Progenitor cell of endocrine pancreas (in vitro differentiated cells): Measurements from ENCODE around the gene ANKS1A. TPM values are rescaled to one million over a fixed set of nuclear protein-coding genes. Genes with fewer than 3 reads are reported as not detected.
"Not testable (repeated sequence)": the region's sequence is repeated elsewhere in the genome, so short reads cannot be mapped to it uniquely, and the experiment has no call there.

Experiments
- DNase-seq: peaks from one replicate; pipeline ENCODE4 v3.0.0; 2021; ENCODE audit warnings: low spot score; ENCODE audit not compliant: unreplicated experiment
- H3K27ac Mint-ChIP-seq: 2 replicates; pipeline ENCODE4 v1.8.0; 2021; ENCODE audit warnings: mild to moderate bottlenecking, moderate library complexity, mixed read lengths
- H3K27me3 Mint-ChIP-seq: 2 replicates; pipeline ENCODE4 v1.8.0; 2021; ENCODE audit warnings: mixed read lengths
- H3K36me3 Mint-ChIP-seq: 2 replicates; pipeline ENCODE4 v1.8.0; 2022; ENCODE audit warnings: mixed read lengths; ENCODE audit not compliant: insufficient read depth
- H3K4me1 Mint-ChIP-seq: 2 replicates; pipeline ENCODE4 v1.8.0; 2021; ENCODE audit warnings: low read depth, mixed read lengths
- H3K4me3 Mint-ChIP-seq: 2 replicates; pipeline ENCODE4 v1.8.0; 2021; ENCODE audit warnings: low read depth, mild to moderate bottlenecking, moderate library complexity, mixed read lengths
- H3K9me3 Mint-ChIP-seq: 2 replicates; pipeline ENCODE4 v1.8.0; 2021; ENCODE audit warnings: low read depth, mixed read lengths
- CTCF ChIP-seq: fragments of 200-600 bp; sonication (generic); IDR thresholded peaks from one replicate; pipeline ENCODE4 v1.5.0; 2021; ENCODE audit warnings: antibody characterized with exemption, mild to moderate bottlenecking; ENCODE audit not compliant: unreplicated experiment
- total RNA-seq: library from RNA; stranded (reverse); gene quantifications from 2 replicates; pipeline ENCODE4 v1.2.1, GENCODE V29; 2021

Gene ANKS1A
- total RNA-seq, 1 donor from 2014 or later = 36.4 TPM

DNA sequence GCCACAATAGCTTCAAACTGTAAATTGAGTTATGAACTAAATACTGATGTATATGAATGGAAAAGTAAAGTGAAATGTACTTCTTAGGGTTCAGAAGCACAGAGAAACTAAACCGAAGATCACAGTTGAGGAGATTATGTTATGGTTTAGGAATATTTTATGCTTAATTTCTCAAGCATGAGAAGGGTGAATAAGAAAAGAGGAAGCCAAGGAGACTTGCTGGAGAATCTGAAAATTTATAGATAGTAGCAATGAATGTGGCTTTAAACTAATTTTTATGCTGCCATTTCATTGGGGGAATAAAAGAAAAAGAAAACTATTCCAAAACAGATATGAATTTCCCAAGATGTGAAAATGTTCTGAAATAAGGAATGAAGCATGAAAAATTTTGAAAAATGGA lies 5.6 kb downstream of the ANKS1A start:
- no peak overlapping the region for H3K27ac Mint-ChIP-seq
- H3K4me3 Mint-ChIP-seq = no peak overlapping the region
- no peak for TF ChIP-seq CTCF
- DNase-seq = no peak
- H3K9me3 Mint-ChIP-seq = no peaks in the 10 kb centered on the region
- no peaks in the 10 kb centered on the region for H3K27me3 Mint-ChIP-seq
- H3K4me1 Mint-ChIP-seq = peaks cover 21% of the 10 kb centered on the region
- no peaks in the 10 kb centered on the region for H3K36me3 Mint-ChIP-seq

- Mint-ChIP-seq H3K36me3 (no peaks in the 10 kb centered on the region), H3K4me3 (no peak overlapping the region), H3K27ac (no peak overlapping the region)
Measured at GRCh38 chr6:34897130-34897529, 8.1 kb downstream of the ANKS1A start.

GRCh38 chr6:34897716-34898115 lies 8.7 kb downstream of the ANKS1A start:
- Mint-ChIP-seq H3K9me3 (no peaks in the 10 kb centered on the region), H3K27me3 (no peaks in the 10 kb centered on the region), H3K4me1 (peaks cover 5% of the 10 kb centered on the region), H3K36me3 (no peaks in the 10 kb centered on the region), H3K4me3 (no peak overlapping the region), H3K27ac (peak overlapping the region; percentile 56)
- no peak for TF ChIP-seq CTCF
- no peak for DNase-seq

More at GRCh38 chr6:34897130-34897529, 8.1 kb downstream of the ANKS1A start:
- Mint-ChIP-seq H3K4me1 (peaks cover 9% of the 10 kb centered on the region), H3K27me3 (no peaks in the 10 kb centered on the region), H3K9me3 (no peaks in the 10 kb centered on the region)
- TF ChIP-seq CTCF = no peak
- no peak for DNase-seq

GRCh38 chr6:34899748-34900147 lies 10.7 kb downstream of the ANKS1A start:
- H3K36me3 Mint-ChIP-seq, H3K27me3 Mint-ChIP-seq, H3K27ac Mint-ChIP-seq, DNase-seq, H3K4me3 Mint-ChIP-seq, H3K4me1 Mint-ChIP-seq, H3K9me3 Mint-ChIP-seq: not testable (repeated sequence)

GRCh38 chr6:34900321-34901031 lies 11.4 kb downstream of the ANKS1A start:
- peaks cover 2% of the 10 kb centered on the region for H3K36me3 Mint-ChIP-seq
- H3K27ac Mint-ChIP-seq = no peak overlapping the region
- H3K9me3 Mint-ChIP-seq = no peaks in the 10 kb centered on the region

More at GRCh38 chr6:34900321-34901031, 11.4 kb downstream of the ANKS1A start:
- H3K4me3 Mint-ChIP-seq = no peak overlapping the region
- H3K27me3 Mint-ChIP-seq = no peaks in the 10 kb centered on the region
- TF ChIP-seq CTCF = no peak
- H3K4me1 Mint-ChIP-seq = peaks cover 9% of the 10 kb centered on the region
- no peak for DNase-seq
